ENCODE results near the gene KXD1. TPM values are rescaled to one million over a fixed set of nuclear protein-coding genes. Genes with fewer than 3 reads are reported as not detected.

KXD1 gene
- total RNA-seq, 1 donor, result 104 TPM

GRCh38 chr19:18603958-18604819 is 46.5 kb downstream of the KXD1 start:
- Histone ChIP-seq H3K79me2 (ENCODE audit: insufficient read depth, low read length) (no peaks in the 10 kb centered on the region), H3K9me3 (ENCODE audit: low read depth, low read length) (no peaks in the 10 kb centered on the region), H4K20me1 (ENCODE audit: insufficient read depth, low read length) (no peaks in the 10 kb centered on the region), H3K27ac (ENCODE audit: low read depth, low read length) (no peak overlapping the region), H3K4me1 (ENCODE audit: insufficient read depth, low read length) (no peaks in the 10 kb centered on the region), H3K4me2 (ENCODE audit: insufficient read depth, low read length) (peak overlapping the region; percentile 32), H3K36me3 (ENCODE audit: insufficient read depth, low read length) (no peaks in the 10 kb centered on the region), H3K27me3 (ENCODE audit: insufficient read depth, low read length) (peaks cover 24% of the 10 kb centered on the region), H2AFZ (ENCODE audit: low read length) (no peak overlapping the region), H3K4me3 (ENCODE audit: insufficient read depth, low read length) (no peak overlapping the region)
- DNase-seq (ENCODE audit: insufficient read length, low spot score, missing footprints), result peak; percentile 87
- TF ChIP-seq, protein P1, sequence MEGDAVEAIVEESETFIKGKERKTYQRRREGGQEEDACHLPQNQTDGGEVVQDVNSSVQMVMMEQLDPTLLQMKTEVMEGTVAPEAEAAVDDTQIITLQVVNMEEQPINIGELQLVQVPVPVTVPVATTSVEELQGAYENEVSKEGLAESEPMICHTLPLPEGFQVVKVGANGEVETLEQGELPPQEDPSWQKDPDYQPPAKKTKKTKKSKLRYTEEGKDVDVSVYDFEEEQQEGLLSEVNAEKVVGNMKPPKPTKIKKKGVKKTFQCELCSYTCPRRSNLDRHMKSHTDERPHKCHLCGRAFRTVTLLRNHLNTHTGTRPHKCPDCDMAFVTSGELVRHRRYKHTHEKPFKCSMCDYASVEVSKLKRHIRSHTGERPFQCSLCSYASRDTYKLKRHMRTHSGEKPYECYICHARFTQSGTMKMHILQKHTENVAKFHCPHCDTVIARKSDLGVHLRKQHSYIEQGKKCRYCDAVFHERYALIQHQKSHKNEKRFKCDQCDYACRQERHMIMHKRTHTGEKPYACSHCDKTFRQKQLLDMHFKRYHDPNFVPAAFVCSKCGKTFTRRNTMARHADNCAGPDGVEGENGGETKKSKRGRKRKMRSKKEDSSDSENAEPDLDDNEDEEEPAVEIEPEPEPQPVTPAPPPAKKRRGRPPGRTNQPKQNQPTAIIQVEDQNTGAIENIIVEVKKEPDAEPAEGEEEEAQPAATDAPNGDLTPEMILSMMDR (IDR thresholded peaks at IDR 0.05; ENCODE audit: extremely low read depth, low read depth, low read length), result no peak

- Histone ChIP-seq H3K4me3 (ENCODE audit: insufficient read depth, low read length) (no peak overlapping the region), H3K4me2 (ENCODE audit: insufficient read depth, low read length) (peak overlapping the region; percentile 32), H4K20me1 (ENCODE audit: insufficient read depth, low read length) (no peaks in the 10 kb centered on the region), H2AFZ (ENCODE audit: low read length) (no peak overlapping the region), H3K27me3 (ENCODE audit: insufficient read depth, low read length) (peaks cover 30% of the 10 kb centered on the region), H3K9me3 (ENCODE audit: low read depth, low read length) (no peaks in the 10 kb centered on the region), H3K27ac (ENCODE audit: low read depth, low read length) (no peak overlapping the region), H3K79me2 (ENCODE audit: insufficient read depth, low read length) (no peaks in the 10 kb centered on the region), H3K36me3 (ENCODE audit: insufficient read depth, low read length) (no peaks in the 10 kb centered on the region), H3K4me1 (ENCODE audit: insufficient read depth, low read length) (no peaks in the 10 kb centered on the region)
- peak; percentile 85 for DNase-seq (ENCODE audit: insufficient read length, low spot score, missing footprints)
- TF ChIP-seq, protein P1 (IDR thresholded peaks at IDR 0.05; ENCODE audit: extremely low read depth, low read depth, low read length), result no peak
Measured at GRCh38 chr19:18604820-18605159, 47.1 kb downstream of the KXD1 start.

DNA sequence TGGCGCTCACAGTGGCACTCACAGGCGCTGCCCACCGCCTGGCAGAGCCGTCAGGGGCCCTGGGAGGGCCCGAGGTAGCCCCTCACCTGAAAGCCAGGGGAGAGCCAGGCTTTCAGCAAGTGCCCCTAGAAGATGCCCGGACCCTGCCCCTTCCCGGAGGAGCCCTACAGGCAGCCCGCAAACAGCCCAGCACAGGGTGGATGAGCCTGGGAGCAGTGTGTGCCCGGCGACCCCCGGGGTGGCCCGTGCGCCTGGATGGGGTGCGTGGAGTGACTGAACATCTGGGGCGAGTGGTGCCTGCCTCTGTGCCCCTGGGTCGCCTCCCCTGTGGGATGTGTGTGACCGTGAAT is 47.5 kb downstream of the KXD1 start:
- H3K4me2 ChIP-seq (ENCODE audit: insufficient read depth, low read length), result peak overlapping the region; percentile 32
- no peaks in the 10 kb centered on the region for H3K79me2 ChIP-seq (ENCODE audit: insufficient read depth, low read length)
- no peak for DNase-seq (ENCODE audit: insufficient read length, low spot score, missing footprints)
- no peaks in the 10 kb centered on the region for H3K36me3 ChIP-seq (ENCODE audit: insufficient read depth, low read length)
- H4K20me1 ChIP-seq (ENCODE audit: insufficient read depth, low read length), result no peaks in the 10 kb centered on the region
- no peaks in the 10 kb centered on the region for H3K4me1 ChIP-seq (ENCODE audit: insufficient read depth, low read length)
- peaks cover 34% of the 10 kb centered on the region for H3K27me3 ChIP-seq (ENCODE audit: insufficient read depth, low read length)
- TF ChIP-seq, protein P1 (IDR thresholded peaks at IDR 0.05; ENCODE audit: extremely low read depth, low read depth, low read length), result no peak
- peak overlapping the region; percentile 57 for H3K4me3 ChIP-seq (ENCODE audit: insufficient read depth, low read length)
- H3K9me3 ChIP-seq (ENCODE audit: low read depth, low read length), result no peaks in the 10 kb centered on the region
- no peak overlapping the region for H3K27ac ChIP-seq (ENCODE audit: low read depth, low read length)
- no peak overlapping the region for H2AFZ ChIP-seq (ENCODE audit: low read length)

DNA sequence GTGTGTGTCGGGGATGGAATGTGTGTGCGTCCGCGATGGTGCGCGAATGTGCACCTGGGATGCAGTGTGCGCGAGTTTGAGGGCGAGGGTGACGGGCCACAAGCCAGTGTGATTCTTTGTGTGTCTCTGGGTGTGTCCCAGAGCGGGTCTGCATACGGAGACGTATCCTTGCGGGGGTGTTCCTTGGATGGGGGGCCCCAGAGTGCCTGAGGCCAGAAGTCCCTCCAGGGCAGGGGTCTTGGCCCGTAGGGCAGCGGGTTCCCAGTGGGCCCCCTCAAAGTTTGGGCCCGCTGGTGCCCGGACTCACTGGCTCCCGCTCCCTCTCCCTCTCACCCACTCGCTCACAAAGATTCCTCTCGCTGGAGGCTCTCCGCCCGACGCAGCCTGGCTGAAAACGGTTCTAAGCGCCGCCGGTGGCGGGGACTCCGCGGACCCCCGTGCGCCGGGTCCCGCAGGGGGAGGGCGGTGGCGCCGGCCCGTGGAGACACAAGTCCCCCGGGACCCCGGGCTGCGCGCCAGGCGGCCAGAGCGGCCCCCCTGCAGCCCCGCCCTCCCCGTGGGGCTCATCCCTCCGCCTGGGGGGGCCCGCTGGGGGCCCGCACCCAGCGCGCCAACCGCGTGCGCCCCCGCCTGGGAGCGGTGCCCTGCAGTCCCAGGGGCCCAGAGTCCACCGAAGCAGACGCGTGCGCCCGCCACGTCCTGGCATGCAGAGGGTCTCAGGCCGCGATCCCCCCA is 48.0 kb downstream of the KXD1 start:
- Histone ChIP-seq H3K4me3 (ENCODE audit: insufficient read depth, low read length) (peak overlapping the region; percentile 57), H3K27ac (ENCODE audit: low read depth, low read length) (no peak overlapping the region), H3K4me2 (ENCODE audit: insufficient read depth, low read length) (peak overlapping the region; percentile 32), H3K4me1 (ENCODE audit: insufficient read depth, low read length) (no peaks in the 10 kb centered on the region), H4K20me1 (ENCODE audit: insufficient read depth, low read length) (no peaks in the 10 kb centered on the region), H3K9me3 (ENCODE audit: low read depth, low read length) (no peaks in the 10 kb centered on the region), H3K27me3 (ENCODE audit: insufficient read depth, low read length) (peaks cover 38% of the 10 kb centered on the region), H2AFZ (ENCODE audit: low read length) (no peak overlapping the region), H3K36me3 (ENCODE audit: insufficient read depth, low read length) (no peaks in the 10 kb centered on the region), H3K79me2 (ENCODE audit: insufficient read depth, low read length) (no peaks in the 10 kb centered on the region)
- TF ChIP-seq, protein P1 (IDR thresholded peaks at IDR 0.05; ENCODE audit: extremely low read depth, low read depth, low read length), result no peak
- DNase-seq (ENCODE audit: insufficient read length, low spot score, missing footprints), result peak; percentile 90
